Measurements from ENCODE around the gene KRTAP2-2.
"Not testable (repeated sequence)": the region's sequence is repeated elsewhere in the genome, so short reads cannot be mapped to it uniquely, and the experiment has no call there.

DNA sequence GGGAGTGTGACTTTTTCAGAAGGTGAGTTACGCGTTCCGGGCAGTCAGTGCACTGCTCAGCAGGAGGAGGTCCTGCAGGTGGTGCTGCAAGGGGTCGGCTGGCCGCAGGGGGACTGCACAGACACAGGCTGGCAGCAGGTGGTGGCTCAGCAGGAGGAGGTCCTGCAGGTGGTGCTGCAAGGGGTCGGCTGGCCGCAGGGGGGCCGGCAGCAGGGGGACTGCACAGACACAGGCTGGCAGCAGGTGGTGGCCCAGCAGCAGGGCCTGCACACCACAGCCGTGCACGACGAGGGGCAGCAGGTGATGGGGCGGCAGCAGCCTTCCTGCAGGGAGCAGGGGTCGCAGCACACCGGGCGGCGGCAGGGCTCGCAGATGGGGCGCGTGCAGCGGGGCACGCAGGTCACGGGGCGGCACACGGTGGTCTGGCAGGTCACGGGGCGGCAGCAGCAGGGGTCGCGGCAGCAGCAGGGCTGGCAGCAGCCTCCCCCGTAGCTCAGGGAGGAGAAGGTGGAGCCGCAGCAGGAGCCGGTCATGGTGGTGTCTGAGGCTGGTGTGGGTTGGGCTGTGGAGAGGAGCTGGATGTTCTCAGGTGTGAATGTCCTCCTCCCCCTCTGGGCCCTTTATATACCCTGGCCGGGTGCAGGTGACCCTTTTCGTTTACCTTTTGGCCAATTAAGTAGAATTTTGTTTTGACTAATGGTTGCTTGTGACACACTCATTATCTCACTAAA is 8.1 kb downstream of the KRTAP2-2 start, which contains the start of gene KRTAP2-1:
- TF ChIP-seq EZH2 (IDR thresholded peaks at IDR 0.05; ENCODE audit: low read depth, low read length, severe bottlenecking); BACH1 (IDR thresholded peaks at IDR 0.05; ENCODE audit: low read length); TEAD4 (IDR thresholded peaks at IDR 0.05; ENCODE audit: low read depth, low read length): not testable (repeated sequence)
- TF ChIP-seq, protein P1, sequence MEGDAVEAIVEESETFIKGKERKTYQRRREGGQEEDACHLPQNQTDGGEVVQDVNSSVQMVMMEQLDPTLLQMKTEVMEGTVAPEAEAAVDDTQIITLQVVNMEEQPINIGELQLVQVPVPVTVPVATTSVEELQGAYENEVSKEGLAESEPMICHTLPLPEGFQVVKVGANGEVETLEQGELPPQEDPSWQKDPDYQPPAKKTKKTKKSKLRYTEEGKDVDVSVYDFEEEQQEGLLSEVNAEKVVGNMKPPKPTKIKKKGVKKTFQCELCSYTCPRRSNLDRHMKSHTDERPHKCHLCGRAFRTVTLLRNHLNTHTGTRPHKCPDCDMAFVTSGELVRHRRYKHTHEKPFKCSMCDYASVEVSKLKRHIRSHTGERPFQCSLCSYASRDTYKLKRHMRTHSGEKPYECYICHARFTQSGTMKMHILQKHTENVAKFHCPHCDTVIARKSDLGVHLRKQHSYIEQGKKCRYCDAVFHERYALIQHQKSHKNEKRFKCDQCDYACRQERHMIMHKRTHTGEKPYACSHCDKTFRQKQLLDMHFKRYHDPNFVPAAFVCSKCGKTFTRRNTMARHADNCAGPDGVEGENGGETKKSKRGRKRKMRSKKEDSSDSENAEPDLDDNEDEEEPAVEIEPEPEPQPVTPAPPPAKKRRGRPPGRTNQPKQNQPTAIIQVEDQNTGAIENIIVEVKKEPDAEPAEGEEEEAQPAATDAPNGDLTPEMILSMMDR (IDR thresholded peaks at IDR 0.05; ENCODE audit: control extremely low read depth in 1 of 3, insufficient read depth in 1 of 3, low read depth in 1 of 3, low read length in 3 of 3): not testable (repeated sequence)

All from H1 (cell line).